Kasumi-1 (cell line): ENCODE data around the gene NOPCHAP1.
"Not testable (repeated sequence)": the region's sequence is repeated elsewhere in the genome, so short reads cannot be mapped to it uniquely, and the experiment has no call there.

Source experiments
- DNase-seq, 2 experiments: peaks; one replicate each; lab custom pipeline; 2025; lab: John Stamatoyannopoulos, UW

NOPCHAP1 gene

GRCh38 chr12:104964856-104965205 lies 21.3 kb upstream of the NOPCHAP1 start:
- no peak for DNase-seq

GRCh38 chr12:104966677-104967076 lies 19.4 kb upstream of the NOPCHAP1 start:
- no peak for DNase-seq

- no peak for DNase-seq
These were observed 16.8 kb upstream of the NOPCHAP1 start for GRCh38 chr12:104969343-104969742.

GRCh38 chr12:104971306-104971705 lies 14.8 kb upstream of the NOPCHAP1 start:
- no peak for DNase-seq

DNA sequence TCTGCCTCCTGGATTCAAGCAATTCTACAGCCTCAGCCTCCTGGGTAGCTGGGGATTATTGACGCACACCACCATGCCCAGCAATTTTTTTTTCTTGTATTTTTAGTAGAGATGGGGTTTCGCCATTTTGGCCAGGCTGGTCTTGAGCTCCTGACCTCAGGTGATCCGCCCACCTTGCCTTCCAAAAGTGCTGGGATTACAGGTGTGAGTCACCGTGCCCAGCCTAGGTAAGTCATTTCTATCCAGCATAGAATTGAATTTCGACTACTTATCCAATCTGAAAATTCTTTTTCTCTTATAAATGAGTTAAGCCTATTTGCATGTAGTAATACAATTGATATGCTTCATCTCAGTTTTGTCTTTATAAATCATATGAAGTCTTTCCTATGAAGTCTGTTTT lies 12.9 kb upstream of the NOPCHAP1 start:
- DNase-seq = no peak

DNA sequence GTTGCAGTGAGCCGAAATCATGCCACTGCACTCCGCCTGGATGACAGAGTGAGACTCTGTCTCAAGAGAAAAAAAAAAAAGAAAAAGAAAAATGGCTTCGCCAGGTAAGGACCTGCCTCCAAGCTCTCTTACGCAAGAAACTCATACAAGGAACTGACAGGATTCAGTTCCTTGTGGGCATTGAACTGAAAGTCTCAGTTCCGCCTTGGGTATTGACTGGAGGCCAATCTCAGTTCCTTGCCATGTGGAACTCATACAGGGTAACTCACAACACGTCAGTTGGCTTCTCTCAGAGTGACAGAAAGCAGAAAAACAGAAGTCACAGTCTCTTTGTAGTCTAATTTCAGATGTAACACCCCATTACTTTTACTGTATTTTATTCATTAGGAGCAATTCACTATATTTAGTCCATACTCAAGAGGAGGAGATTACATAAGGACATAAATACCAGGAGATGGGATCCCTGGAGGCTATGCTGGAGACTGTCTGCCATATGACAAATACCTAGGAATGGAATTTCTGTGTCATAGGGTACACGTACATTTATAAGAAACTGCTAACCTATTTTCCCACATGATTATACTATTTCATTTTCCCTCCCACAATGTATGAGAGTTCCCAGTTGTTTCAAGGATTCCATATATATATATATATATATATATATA lies 11.4 kb upstream of the NOPCHAP1 start:
- DNase-seq = no peak

DNA sequence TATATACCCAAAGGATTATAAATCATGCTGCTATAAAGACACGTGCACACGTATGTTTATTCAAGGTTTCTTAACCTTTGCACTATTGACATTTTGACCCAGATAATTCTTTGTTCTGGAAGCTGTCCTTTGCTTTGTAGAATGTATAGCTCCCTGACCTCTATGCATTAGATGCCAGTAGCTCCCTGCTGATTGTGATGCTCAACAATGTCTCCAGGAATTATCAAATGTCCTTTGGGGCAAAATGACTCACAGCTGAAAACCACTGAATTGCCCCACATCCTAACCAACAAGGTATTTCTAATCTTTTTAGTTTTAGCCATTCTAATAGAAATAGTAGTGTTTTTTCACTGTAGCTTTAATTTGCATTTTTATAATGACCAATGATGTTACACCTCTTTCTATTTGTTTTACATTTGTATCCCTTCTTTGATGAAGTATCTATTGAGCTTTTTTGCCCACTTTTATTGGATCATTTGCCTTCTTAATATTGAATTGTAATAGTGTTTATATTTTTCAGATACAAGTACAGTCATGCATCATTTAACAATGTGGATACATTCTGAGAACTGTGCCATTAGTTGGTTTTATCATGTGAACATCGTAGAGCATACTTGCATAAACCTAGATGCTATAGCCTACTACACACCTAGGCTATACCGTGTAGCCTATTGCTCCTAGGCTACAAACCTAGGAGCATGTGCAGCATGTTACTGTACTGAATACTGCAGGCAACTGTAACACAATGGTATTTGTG lies 10.4 kb upstream of the NOPCHAP1 start:
- DNase-seq = no peak

DNA sequence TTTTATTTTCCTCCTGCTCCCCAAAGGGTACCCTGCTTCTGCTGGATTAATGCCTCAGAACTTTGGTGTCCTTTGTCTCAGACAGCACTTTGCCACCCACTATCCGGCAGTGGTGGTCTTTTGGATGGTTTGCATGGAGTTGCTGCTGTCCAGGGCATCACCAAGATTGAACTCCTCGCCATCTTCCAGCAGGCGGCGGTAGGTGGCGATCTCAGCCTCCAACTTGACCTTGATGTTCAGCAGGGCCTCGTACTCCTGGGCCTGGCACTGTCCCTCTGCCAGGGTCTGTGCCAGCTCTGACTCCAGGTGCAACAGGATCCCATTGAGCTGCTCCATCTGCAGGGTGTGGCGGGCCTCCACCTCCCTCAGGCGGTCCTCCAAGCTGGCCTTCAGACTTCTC lies 9.4 kb upstream of the NOPCHAP1 start:
- no peak for DNase-seq

DNA sequence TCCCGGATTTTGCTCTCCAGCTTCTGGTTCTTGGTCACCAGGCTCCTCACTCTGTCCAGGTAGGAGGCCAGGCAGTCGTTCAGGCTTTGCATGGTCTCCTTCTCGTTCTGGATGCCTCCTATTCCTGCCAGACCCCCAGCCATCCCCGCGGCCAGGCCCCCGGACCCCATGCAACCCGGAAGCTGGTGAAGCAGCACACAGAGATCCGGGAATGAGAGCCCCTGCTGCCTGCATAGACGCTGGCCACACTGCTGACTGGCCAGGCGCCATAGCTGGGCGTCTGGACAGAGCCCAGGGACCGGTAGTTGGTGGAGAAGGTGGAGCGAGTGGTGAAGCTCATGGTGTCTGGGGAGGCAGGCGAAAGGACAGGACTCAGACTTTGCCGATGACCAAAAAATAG lies 8.4 kb upstream of the NOPCHAP1 start:
- not testable (repeated sequence) for DNase-seq

- DNase-seq = no peak
These were observed 910 bp upstream of the NOPCHAP1 start for GRCh38 chr12:104985206-104985605.

DNA sequence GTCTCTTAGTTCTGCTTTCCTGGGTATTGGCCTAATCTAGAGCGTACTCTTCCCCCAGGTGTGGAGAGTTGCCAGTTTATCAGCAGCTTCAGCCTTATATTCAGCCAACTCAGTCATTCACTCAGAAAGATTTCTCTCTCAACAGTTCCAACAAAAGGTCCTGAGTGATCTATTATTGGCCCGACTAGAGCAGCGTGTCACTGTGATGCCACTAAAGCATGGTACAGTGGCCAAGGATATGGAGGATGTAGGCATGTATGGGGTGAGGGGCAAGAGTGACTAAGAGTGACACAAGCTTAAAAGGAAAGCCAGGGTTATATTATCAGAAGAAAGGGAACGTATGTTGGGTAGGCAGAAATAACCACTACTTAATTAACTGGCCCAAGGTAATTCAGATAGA lies 4.8 kb downstream of the NOPCHAP1 start:
- no peak for DNase-seq

- no peak for DNase-seq
These were observed 5.5 kb downstream of the NOPCHAP1 start for GRCh38 chr12:104991565-104992128.

GRCh38 chr12:104994336-104994735 lies 8.2 kb downstream of the NOPCHAP1 start:
- DNase-seq = no peak

DNA sequence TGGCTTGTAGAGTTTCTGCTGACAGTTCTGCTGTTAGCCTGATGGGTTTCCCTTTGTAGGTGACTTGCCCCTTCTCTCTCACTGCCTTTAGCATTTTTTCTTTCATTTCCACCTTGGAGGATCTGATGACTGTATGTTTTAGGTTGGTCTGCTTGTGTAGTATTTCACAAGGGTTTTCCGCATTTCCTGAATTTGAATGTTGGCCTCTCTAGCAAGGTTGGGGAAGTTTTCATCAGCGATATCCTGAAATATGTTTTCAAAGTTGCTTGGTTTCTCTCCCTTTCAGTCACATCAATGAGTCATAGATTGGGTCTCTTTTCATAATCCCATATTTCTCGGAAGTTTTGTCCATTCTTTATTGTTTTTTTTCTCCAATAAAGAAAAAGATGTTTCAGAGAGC lies 11.4 kb downstream of the NOPCHAP1 start:
- DNase-seq = no peak

GRCh38 chr12:104998423-104999346 lies 12.6 kb downstream of the NOPCHAP1 start:
- no peak for DNase-seq

- no peak for DNase-seq
These were observed 13.2 kb downstream of the NOPCHAP1 start for GRCh38 chr12:104999347-104999685.

DNA sequence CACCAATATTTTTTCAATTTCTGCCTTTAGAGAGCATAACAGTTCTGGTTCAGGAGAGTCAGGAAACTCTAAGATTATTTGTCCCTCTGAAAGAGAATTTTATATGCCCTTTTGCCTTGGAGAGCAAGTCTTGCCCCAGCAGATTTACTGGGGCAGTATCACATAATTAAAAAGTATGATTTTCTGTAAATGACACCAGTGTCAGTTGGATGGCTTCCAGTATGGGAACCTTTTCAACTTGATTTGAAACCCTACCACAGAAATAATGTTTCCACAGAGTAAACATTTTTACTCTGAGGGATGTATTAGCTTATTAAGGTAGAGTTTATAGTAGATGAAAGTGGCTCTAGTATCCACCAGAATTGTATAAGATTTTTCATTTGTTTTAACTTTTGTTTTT lies 15.4 kb downstream of the NOPCHAP1 start:
- no peak for DNase-seq

DNA sequence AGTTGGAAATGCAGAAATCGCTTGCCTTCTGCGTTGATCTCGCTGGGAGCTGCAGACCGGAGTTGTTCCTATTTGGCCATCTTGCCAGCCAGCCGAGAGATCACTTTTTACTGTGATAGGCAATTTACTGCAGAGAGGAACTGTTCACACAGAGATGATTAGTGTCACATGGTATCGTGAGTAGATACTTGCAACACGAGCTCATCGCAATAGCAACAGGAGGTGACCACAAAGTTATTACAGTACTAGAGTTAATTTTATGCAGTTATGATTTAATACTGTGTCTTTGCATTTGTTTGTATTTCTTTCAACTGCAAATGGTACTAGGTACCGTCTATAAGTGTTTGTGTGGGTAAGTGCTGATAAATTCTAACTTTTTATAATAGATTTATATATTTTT lies 27.8 kb downstream of the NOPCHAP1 start:
- no peak for DNase-seq

DNA sequence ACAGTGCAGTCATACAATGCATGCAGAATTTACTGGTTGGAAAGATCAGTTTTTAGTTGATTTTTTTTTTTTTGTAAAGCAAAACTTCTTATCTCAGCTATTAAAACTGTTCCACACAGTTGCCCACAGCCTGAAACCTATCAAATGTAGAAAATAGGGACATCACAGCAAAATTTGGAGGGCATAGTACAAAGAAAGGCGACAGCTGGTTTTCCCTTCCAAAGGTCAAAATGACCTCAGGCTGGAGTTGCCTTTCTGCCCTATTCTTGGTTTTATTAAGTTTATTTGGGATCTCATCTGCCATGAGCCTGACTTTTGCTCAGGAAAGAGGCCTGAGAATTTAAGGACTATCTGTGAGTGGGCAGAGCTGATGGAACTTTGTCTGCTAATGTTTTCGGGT lies 28.5 kb downstream of the NOPCHAP1 start:
- no peak for DNase-seq

DNA sequence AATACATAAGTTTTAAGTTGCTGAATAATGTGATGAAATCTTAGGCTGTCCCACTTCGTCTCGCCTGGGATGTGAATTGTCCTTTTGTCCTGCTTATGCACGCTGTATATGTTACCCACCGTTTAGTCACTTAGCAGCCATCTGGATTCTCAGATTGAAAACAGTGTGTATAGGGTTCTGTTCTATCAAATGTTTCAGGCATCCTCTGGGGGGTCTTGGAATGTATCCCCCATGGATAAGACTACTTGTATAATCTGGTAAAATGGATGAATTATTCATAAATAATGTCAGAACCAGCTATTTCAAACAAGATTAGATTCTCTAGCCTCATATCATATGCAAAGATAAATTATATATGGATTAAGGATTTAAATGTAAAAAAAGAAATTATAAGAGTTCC lies 29.4 kb downstream of the NOPCHAP1 start:
- no peak for DNase-seq

GRCh38 chr12:105018012-105018411 lies 31.9 kb downstream of the NOPCHAP1 start:
- DNase-seq = no peak

- no peak for DNase-seq
These were observed 32.7 kb downstream of the NOPCHAP1 start for GRCh38 chr12:105018776-105019175.
